ENCODE data around the gene HOXA10. TPM values are rescaled to one million over a fixed set of nuclear protein-coding genes. Genes with fewer than 3 reads are reported as not detected.

HOXA10 gene
- total RNA-seq, 2 donors from 2014 or later: not detected

DNA sequence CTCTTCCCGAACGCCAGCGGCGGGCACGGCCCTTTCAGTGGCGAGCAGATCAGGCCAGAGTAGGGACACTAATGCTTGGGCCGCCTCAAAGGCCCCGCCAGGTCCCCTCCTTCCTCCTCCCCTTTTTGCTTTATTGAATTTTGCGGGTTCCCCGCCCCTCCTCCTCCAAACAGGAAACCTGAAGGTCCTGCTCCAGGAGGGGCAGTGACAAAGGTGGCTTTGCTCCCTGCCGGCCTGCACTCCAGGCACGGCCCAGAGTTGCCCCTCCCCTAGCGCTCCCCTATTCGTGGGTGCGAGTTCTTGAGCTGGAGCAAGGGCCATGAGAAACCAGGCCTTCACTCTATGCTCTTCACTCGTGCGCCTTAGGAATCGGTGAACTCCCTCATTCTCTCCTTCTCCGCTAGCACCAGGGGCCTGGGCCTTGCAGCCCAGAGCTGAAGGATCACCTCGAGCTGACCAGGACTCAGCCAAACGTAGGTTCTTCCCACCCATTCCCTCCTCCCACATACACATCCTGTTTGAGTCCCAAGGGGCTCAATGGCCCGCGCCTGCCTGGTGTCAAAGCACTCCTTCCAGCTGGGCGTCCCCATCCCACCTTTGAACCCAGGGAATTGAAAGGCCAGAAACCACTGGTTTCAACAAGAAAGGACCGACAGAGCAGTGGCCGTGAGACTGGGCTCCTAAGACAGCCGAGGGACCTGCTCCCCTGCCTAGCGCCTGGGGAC is 25.9 kb downstream of the HOXA10 start:
- 25 to 57% methylated on average over 10 to 28 of the region's 28 CpGs for WGBS, 2 experiments (ENCODE audit: insufficient coverage in 1 of 2, insufficient read length in 1 of 2)
- H3K4me3 Mint-ChIP-seq: no peak overlapping the region
- peaks cover 100% of the 10 kb centered on the region for H3K27me3 Mint-ChIP-seq (ENCODE audit: insufficient read depth)
- Histone ChIP-seq H3K9me3 (ENCODE audit: control insufficient read depth, low read length) (peaks cover 18% of the 10 kb centered on the region), H3K4me1 (ENCODE audit: control insufficient read depth, insufficient read depth, low read length) (no peaks in the 10 kb centered on the region), H3K9ac (ENCODE audit: extremely low read depth, low read length, poor library complexity, severe bottlenecking) (no peak overlapping the region), H3K27ac (ENCODE audit: low read depth, low read length) (peak overlapping the region; percentile 24), H3K36me3 (ENCODE audit: control insufficient read depth, insufficient read depth, low read length) (no peaks in the 10 kb centered on the region), H3K4me3 (ENCODE audit: low read length) (no peak overlapping the region), H3K27me3 (ENCODE audit: control insufficient read depth, insufficient read depth, low read length, poor library complexity, severe bottlenecking) (peaks cover 100% of the 10 kb centered on the region)
- peak; percentile 65 for DNase-seq
- no peaks in the 10 kb centered on the region for H3K36me3 Mint-ChIP-seq (ENCODE audit: low read depth)
- peaks cover 4% of the 10 kb centered on the region for H3K4me1 Mint-ChIP-seq
- no peak for TF ChIP-seq CTCF (conservative IDR thresholded peaks at IDR 0.05)
- H3K27ac Mint-ChIP-seq: no peak overlapping the region
- peaks cover 15% of the 10 kb centered on the region for H3K9me3 Mint-ChIP-seq

- no peak within 1 kb of the TSS for H3K9ac ChIP-seq (ENCODE audit: extremely low read depth, low read length, poor library complexity, severe bottlenecking)
- peaks cover 100% of the 10 kb centered on the region for H3K27me3 Mint-ChIP-seq (ENCODE audit: insufficient read depth)
- no peak within 1 kb of the TSS for H3K27ac Mint-ChIP-seq
- H3K27me3 ChIP-seq (ENCODE audit: control insufficient read depth, insufficient read depth, low read length, poor library complexity, severe bottlenecking): peaks cover 100% of the 10 kb centered on the region
- 19 to 20% methylated on average over 45 to 63 of the region's 63 CpGs for WGBS, 2 experiments (ENCODE audit: insufficient coverage in 1 of 2, insufficient read length in 1 of 2)
- peak within 1 kb of the TSS; percentile 24 for H3K27ac ChIP-seq (ENCODE audit: low read depth, low read length)
- no peaks in the 10 kb centered on the region for H3K4me1 ChIP-seq (ENCODE audit: control insufficient read depth, insufficient read depth, low read length)
- TF ChIP-seq CTCF (conservative IDR thresholded peaks at IDR 0.05): no peak
- H3K36me3 ChIP-seq (ENCODE audit: control insufficient read depth, insufficient read depth, low read length): no peaks in the 10 kb centered on the region
- H3K4me1 Mint-ChIP-seq: peaks cover 8% of the 10 kb centered on the region
- H3K4me3 Mint-ChIP-seq: no peak within 1 kb of the TSS
- H3K9me3 Mint-ChIP-seq: peaks cover 15% of the 10 kb centered on the region
- no peaks in the 10 kb centered on the region for H3K36me3 Mint-ChIP-seq (ENCODE audit: low read depth)
- peaks cover 16% of the 10 kb centered on the region for H3K9me3 ChIP-seq (ENCODE audit: control insufficient read depth, low read length)
- no peak within 1 kb of the TSS for H3K4me3 ChIP-seq (ENCODE audit: low read length)
- peak; percentile 63 for DNase-seq
These were observed 26.7 kb downstream of the HOXA10 start, which contains the start of gene HOXA6 for GRCh38 chr7:27147199-27148030. Gene HOXA6, minus strand, starts transcription at chr7:27147774. Its CDS starts 25 bp downstream, at chr7:27147749.

GRCh38 chr7:27146491-27147198 is 27.5 kb downstream of the HOXA10 start:
- H3K27me3 Mint-ChIP-seq (ENCODE audit: insufficient read depth): peaks cover 100% of the 10 kb centered on the region
- Histone ChIP-seq H3K27ac (ENCODE audit: low read depth, low read length) (no peak overlapping the region), H3K4me3 (ENCODE audit: low read length) (no peak overlapping the region), H3K36me3 (ENCODE audit: control insufficient read depth, insufficient read depth, low read length) (no peaks in the 10 kb centered on the region), H3K27me3 (ENCODE audit: control insufficient read depth, insufficient read depth, low read length, poor library complexity, severe bottlenecking) (peaks cover 100% of the 10 kb centered on the region), H3K9me3 (ENCODE audit: control insufficient read depth, low read length) (peaks cover 16% of the 10 kb centered on the region), H3K9ac (ENCODE audit: extremely low read depth, low read length, poor library complexity, severe bottlenecking) (no peak overlapping the region), H3K4me1 (ENCODE audit: control insufficient read depth, insufficient read depth, low read length) (no peaks in the 10 kb centered on the region)
- H3K27ac Mint-ChIP-seq: no peak overlapping the region
- H3K36me3 Mint-ChIP-seq (ENCODE audit: low read depth): no peaks in the 10 kb centered on the region
- no peak overlapping the region for H3K4me3 Mint-ChIP-seq
- peaks cover 9% of the 10 kb centered on the region for H3K4me1 Mint-ChIP-seq
- WGBS, 2 experiments (ENCODE audit: insufficient coverage in 1 of 2, insufficient read length in 1 of 2): 38 to 55% methylated on average over 2 to 5 of the region's 5 CpGs
- no peak for TF ChIP-seq CTCF (conservative IDR thresholded peaks at IDR 0.05)
- peaks cover 15% of the 10 kb centered on the region for H3K9me3 Mint-ChIP-seq
- DNase-seq: peak; percentile 41

Data from endodermal cell (in vitro differentiated cells).